AML-193 (cell line): ENCODE measurements around the gene NUP98.
A peak's percentile ranks its signal among the peaks of the same experiment; 100 is the strongest.

Experiments used
- DNase-seq, 2 experiments: peaks; one replicate each; lab custom pipeline; 2025; lab: John Stamatoyannopoulos, UW

Gene NUP98

DNA sequence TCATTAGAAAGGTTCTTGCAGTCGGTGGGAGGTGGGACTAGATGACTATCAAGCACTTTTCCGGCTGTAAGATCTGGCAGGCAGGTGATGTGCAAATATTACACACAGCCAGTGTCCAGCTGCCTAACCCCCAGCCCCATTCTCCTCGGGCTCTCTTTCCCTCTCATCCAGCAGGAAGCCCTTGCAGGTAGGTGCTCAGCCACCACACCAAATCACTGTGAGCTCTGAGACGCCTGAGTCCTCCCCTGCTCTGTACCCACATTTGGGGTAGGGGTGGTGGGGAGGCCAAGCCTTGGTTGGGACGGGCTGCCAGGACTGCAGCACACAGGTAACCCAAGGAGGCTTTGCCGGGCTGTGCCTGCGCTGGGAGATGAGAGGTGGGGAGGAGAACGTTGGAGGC, 156.2 kb downstream of the NUP98 start:
- no peak for DNase-seq

DNA sequence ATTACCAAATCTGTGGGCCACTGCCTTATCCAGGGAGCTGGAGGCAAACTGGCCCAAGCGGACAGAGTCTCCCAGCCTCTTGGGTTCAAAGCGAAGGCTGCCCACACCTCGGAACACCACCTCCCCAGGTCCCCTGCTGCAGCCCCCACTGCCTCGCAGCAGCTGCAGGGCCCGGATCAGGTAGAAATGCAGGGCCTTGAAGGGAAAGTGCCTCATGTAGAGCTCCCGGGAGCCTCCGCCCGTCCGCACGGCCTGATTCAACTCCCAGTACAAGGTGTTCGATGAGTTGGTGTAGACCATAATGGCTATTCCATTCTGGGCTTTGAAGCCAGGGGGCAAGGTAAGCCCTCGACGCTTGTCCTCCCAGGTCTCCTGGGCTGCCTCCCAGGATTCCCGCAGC, 157.5 kb downstream of the NUP98 start:
- DNase-seq = no peak

DNA sequence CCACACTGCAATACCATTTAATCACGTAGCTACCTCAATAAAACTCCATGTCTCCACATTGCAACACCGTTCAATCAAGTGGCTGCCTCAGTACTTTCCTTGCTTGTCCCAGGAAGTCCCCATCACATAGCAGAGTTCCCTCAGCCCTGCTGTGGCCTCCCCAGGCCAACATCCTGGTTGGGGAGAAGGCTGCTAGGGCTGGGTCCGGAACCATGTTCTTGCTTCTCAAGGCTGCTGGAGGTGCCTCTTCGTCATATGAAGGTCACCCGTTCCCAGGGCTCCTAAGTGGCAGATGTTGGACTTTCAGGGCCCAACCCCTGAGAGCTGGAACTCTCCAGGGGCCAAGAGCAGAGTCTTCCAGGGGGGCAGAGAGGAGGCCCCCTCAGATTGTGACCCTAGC, 158.8 kb downstream of the NUP98 start:
- no peak for DNase-seq

- DNase-seq = no peak
Measured at GRCh38 chr11:3637201-3637600, 160.2 kb downstream of the NUP98 start.

- DNase-seq = no peak
Measured at GRCh38 chr11:3635641-3636375, 161.5 kb downstream of the NUP98 start.

DNA sequence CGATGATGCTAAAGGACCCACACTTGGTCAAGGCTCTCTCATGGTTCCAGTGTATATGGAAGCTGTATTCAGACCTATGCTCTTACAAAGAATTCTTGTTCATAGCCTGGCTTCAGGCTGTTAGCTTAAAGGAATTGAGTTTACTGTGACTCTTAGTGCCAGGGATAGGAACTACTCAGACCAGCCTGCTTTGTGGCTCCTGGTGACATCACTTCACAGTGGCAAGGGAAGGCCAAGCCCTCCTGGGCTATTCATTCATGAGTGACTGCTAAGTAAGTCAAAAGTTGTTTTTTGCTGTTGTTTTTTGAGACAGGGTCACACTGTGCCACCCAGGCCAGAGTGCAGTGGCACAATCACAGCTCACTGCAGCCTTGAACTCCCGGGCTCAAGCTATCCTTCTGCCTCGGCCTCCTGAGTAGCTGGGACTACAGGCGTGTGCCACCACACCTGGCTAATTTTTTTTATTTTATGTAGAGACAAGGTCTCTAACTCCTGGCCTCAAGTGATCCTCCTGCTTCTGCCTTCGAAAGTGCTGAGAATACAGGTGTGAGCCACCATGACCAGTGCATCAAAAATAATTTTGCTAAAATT, 165.2 kb downstream of the NUP98 start:
- DNase-seq = no peak

DNA sequence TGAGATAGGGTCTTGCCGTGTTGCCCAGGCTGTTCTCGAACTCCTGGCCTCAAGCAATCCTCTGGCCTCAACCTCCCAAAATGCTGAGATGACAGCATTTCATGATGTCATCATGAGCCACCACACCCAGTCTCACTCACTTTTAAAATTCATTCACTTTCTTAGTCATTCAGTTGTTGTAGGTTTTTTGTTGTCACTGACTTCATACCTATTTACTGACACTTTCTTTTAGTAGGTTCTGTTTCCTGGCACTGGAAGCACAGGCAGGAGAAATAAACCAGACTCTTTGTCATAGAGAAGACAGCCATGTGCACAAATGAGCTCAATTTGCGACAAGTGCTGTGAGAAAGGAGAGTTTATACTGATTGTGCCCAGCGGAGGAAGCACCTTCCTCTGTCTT, 166.0 kb downstream of the NUP98 start:
- no peak for DNase-seq

DNA sequence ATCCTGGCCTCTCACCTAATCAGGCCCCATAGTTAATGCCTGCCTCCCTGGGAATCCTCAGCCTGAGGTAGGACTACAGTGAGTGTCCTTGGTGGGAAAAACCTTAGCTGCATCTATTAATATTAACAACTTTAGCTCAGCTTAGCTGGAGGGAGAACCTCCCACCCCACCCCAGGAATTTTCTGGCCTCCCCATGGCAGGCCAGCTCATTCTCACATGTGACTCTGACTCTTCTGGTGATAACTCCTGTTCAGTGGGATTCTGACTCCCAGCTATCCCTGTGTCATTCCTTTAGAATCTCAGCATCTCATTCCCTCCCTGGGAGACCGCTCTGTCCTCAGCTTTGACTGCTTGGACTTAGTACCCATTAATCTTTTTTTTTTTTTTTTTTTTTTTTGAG, 170.1 kb downstream of the NUP98 start:
- DNase-seq = no peak

- DNase-seq = peak; percentile 74 to 79
Measured at GRCh38 chr11:3626250-3626960, 170.9 kb downstream of the NUP98 start.
